ENCODE measurements around the gene TRERF1. TPM values are rescaled to one million over a fixed set of nuclear protein-coding genes. Genes with fewer than 3 reads are reported as not detected.
"Not testable (repeated sequence)": the region's sequence is repeated elsewhere in the genome, so short reads cannot be mapped to it uniquely, and the experiment has no call there.

Gene TRERF1
- total RNA-seq, 1 donor from 2014 or later, result 0.86 TPM

DNA sequence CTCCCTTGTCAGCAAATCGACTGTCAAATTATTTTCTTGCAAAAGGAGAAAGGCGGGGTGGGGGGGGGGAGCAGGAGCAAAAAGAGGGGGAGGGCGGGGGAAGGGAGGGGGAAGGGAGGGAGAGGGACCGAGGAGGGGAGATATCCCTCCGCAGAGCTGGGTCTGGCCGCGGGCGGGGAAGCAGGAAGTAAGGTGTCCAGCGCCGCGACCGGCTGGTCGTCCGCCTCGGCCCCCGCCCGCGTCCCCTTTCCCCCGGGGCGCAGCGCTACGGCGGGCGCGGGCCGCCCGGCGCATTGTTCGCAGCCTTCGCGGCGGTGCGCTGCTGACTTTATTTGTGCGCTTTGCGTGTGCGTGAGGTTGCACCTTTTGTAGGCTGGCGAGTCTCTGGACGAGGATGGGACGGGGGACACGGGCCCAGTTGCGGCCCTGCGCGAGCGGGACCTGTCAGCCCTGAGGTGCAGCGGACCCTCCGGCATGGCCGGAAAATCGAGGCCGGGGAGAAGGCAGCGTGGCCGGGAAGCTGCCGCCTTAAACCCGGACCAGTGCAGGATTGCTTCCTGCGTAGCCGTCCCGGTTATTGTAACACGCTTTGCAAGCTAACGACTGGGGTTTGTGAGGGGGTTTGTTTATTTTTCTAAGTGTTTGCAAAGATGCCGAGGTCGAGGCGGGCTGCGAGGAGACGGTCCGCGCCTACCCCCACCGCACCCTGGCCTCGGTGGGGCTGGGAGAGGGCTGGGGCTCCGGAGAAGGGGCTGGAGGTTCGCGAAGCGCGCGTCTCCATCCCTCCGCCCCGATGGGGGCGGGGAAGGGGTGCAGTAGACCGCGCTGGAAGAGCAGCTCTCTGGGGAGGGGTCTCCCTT, 675 bp upstream of the TRERF1 start:
- intact Hi-C loops (cut with DNase I), result loop anchor here (5.0 kb wide), 1 partner anchor 190 kb away; no protein-coding TSS in a partner anchor

GRCh38 chr6:42450477-42451332, 1.0 kb downstream of the TRERF1 start:
- intact Hi-C loops (cut with DNase I), result loop anchor here (5.0 kb wide), 1 partner anchor 188 kb away; no protein-coding TSS in a partner anchor
- no peak for DNase-seq (ENCODE audit: low spot score)

More for the DNA sequence above, 675 bp upstream of the TRERF1 start:
- peak; percentile 90 for DNase-seq (ENCODE audit: low spot score)

GRCh38 chr6:42449917-42450476, 1.7 kb downstream of the TRERF1 start:
- no peak for DNase-seq (ENCODE audit: low spot score)
- intact Hi-C loops (cut with DNase I), result loop anchor here (5.0 kb wide), 1 partner anchor 188 kb away; no protein-coding TSS in a partner anchor

GRCh38 chr6:42448927-42449659, 2.6 kb downstream of the TRERF1 start:
- intact Hi-C loops (cut with DNase I), result no loop called here
- no peak for DNase-seq (ENCODE audit: low spot score)

DNA sequence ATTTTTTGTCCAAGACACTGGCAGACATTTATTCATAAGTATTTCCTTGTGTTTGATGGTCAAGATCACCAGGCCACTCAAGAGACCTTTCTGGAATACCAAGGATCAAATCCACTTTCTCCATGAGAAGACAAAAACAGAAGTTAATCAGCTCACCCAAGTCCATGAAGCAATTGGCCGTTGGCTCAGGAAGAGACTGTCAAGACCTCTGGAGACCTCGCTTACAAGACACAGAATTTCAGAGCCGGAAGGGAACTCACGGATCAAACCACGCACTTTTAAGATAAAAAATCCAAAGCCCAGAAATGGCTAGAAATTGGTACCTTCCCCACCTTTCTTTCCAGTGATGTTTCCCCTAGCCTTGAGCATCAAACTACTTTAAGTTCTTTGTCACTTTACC, 3.3 kb downstream of the TRERF1 start:
- intact Hi-C loops (cut with DNase I), result no loop called here
- no peak for DNase-seq (ENCODE audit: low spot score)

- no peak for DNase-seq (ENCODE audit: low spot score)
- intact Hi-C loops (cut with DNase I), result no loop called here
Measured at GRCh38 chr6:42446996-42447395, 4.7 kb downstream of the TRERF1 start.

DNA sequence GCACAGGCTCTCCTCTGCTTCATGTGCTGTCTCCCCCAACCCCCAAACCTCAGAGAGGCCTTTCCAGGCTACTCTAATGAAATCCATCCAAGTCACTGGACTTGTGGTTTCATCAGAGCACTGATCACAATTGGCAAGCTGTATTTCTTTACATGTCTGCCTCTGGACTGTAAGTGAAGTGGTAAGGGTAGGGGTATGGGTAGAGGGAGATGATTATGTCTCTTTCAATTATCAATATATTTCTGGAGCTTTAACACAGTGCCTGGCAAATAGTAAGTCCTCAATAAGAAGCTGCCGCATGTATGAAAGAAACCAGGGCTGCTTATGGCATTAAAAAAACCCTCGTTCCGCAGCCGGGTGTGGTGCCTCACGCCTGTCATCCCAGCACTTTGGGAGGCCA, 5.4 kb downstream of the TRERF1 start:
- intact Hi-C loops (cut with DNase I), result no loop called here
- DNase-seq (ENCODE audit: low spot score), result no peak

GRCh38 chr6:42445955-42446354, 5.8 kb downstream of the TRERF1 start:
- intact Hi-C loops (cut with DNase I); DNase-seq (ENCODE audit: low spot score): not testable (repeated sequence)

DNA sequence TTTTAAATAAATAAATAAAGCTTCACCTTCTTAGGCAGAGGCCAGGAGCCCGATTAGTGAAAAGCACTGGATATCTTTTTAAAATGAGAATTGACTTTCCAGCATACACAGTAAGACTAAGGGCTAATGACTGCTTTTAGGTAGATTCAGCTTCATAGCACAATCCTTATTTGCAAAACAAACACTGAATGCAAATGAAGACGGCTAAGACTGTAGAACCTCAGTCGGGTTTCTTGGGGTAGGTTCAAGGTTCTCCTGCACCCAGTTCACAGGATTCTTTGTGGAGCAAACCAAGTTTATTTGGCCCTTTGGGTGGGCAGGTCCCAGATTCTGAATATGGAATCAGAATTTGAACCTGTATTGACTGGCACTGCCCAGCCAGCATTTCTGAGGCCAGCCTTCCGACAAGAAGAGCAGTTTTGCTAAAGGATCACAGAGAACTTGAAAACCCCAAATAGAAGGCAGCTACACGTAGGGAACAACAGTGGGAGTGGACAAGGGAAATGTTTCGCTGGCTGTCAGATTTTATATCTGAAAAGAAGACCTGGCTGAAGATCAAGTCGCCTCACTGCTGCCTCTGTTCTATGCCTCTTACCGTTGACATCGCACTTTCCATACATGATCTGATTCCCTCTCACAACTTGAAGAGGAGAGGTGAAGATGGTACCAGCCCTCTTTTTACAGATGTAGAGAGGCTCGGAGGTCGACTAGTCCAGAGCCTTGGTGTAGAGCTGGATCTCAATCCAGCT, 8.2 kb downstream of the TRERF1 start:
- intact Hi-C loops (cut with DNase I), result loop anchor here (2.0 kb wide), 1 partner anchor 173 kb away; no protein-coding TSS in a partner anchor
- DNase-seq (ENCODE audit: low spot score), result no peak

- intact Hi-C loops (cut with DNase I), result loop anchor here (2.0 kb wide), 1 partner anchor 171 kb away; no protein-coding TSS in a partner anchor
- no peak for DNase-seq (ENCODE audit: low spot score)
Measured at GRCh38 chr6:42441697-42442081, 10.0 kb downstream of the TRERF1 start.

DNA sequence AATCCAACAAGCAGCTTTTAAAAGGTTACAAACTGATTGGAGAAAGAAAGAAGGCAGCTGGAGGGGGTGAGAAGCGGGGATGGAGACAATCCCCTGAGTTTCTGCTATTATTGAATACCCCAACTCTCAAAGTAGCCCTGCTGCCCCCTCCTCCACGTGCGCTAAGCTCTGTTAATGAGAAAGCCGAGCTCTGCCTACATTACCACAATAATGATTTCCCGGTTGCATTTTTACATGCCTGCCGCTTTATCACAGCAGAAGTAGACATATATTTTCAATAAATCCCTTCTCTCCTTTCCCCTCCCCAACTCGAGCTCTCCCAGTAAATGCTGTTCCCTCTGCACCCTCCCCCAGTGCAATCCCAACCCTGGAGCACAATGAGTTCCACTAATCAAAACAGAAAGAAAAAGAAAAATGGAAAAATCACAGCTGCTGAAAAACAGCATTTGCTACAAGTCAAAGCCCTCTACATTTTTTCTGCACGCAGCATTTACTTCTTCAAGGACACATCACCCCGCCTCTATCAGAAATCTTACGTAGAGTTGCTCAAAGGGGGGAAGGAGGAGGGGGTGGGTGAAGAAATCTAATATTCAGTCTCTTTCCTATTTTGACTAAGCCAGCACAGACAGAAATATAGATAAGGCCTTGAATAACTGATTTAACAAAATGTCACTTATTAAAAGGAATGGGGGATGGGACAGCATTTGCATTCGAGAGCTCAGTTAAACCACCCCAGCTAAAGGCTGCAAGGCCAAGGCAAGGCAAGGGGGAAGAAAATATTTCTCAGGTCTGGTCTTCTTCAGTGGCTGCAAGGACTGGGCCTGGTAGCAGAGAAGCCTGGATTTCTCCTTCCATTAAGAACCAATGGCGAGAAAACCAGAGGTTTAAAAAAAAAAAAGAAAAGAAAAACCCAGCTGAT, 10.7 kb downstream of the TRERF1 start:
- no peak for DNase-seq (ENCODE audit: low spot score)
- intact Hi-C loops (cut with DNase I), result no loop called here

- intact Hi-C loops (cut with DNase I), result no loop called here
- DNase-seq (ENCODE audit: low spot score), result no peak
Measured at GRCh38 chr6:42440027-42440426, 11.7 kb downstream of the TRERF1 start.

GRCh38 chr6:42436825-42437224, 14.9 kb downstream of the TRERF1 start:
- intact Hi-C loops (cut with DNase I), result no loop called here

DNA sequence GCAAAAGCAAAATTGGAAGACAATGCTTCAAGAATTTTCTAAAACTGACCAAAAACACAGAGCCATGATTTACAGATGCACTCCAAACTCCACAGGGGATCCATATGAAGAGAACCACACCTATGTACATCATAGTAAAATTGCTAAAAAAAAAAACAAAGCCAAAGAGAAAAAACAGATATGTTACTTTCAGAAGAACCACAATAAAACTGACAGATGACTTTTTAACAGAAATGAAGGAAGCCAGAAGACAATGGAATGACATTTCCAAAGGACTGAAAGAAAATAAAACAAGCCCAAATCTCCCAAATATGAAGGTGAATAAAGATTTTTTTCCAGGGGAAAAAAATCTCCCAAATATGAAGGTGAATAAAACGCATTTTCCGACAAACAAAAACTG, 17.5 kb downstream of the TRERF1 start:
- DNase-seq (ENCODE audit: low spot score), result no peak
- intact Hi-C loops (cut with DNase I), result no loop called here

More at GRCh38 chr6:42436825-42437224, 14.9 kb downstream of the TRERF1 start:
- no peak for DNase-seq (ENCODE audit: low spot score)

DNA sequence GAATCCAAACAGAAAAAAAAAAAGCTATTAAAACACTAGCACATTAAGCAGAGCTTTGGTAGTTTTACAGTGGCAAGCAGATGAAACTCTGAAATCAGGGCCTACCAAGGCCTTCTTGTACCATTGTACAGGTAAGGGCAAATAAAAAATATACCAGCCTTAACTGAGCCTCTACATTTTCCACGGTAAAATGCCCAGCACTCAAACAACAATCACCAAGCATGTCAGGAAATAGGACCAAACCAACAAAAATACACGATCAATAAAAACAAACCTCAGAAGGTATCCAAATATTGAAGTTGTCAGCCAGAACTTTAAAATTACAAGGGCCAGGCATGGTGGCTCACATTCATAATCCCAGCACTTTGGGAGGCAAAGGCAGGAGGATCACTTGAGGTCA, 18.3 kb downstream of the TRERF1 start:
- intact Hi-C loops (cut with DNase I), result no loop called here
- no peak for DNase-seq (ENCODE audit: low spot score)

DNA sequence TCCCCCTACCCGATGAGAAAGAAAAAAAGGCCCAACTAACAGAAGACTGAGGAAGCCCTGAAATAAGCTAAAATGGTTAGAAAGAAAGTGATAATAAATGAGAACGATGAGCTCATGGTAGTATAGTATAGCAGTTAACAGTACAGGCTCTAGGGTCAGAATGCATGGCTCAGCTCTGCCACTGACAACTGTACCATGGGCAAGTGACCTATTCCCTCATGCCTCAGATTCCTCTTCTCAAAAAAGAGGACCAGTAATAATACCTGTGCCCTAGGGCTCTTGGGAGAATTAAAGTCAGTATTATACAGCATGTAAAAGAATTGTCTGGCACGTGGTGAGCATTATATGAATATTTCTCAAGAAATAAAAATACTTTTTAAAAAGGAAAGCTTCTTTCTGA, 19.8 kb downstream of the TRERF1 start:
- intact Hi-C loops (cut with DNase I), result no loop called here
- DNase-seq (ENCODE audit: low spot score), result no peak

GRCh38 chr6:42431356-42431755, 20.4 kb downstream of the TRERF1 start:
- intact Hi-C loops (cut with DNase I), result no loop called here
- DNase-seq (ENCODE audit: low spot score), result no peak

DNA sequence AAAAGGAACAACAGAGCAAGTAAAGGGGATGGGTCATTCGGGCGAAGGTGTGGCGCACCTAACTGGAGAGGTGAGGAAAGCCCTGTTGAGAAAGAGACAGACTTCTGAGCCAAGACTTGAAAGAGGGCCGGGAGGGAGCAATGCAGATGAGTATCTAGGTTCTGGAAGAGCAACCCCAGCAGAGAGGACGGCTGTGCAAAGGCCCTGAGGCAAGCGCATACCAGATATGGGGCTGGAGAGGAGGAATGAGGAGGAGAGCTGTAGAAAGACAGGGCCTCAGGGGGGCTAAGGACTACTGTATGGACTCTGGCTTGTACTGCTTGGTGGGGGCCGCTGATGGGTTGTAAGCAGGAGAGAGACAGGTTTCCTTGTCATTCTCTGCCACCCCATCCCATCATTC, 21.9 kb downstream of the TRERF1 start:
- intact Hi-C loops (cut with DNase I), result no loop called here
- DNase-seq (ENCODE audit: low spot score), result no peak
